Sigmoid colon (tissue), 4 donors: ENCODE results near the gene DEDD.

Experiments
- POLR2A ChIP-seq, 2 donors: fragments of 450-650 bp; IDR thresholded peaks; one replicate each; pipeline ENCODE4 v1.6.1; 2016; ENCODE audit warnings: antibody characterized with exemption in 2 of 2, mild to moderate bottlenecking in 2 of 2, moderate library complexity in 2 of 2
- POLR2AphosphoS5 ChIP-seq, 4 donors: sonication (generic); formaldehyde crosslinking; IDR thresholded peaks; one replicate each; pipeline ENCODE4 v1.6.1; 2017; ENCODE audit warnings: antibody characterized with exemption in 4 of 4
- TF ChIP-seq, protein P1 (sequence below), 4 experiments: fragments of 450-650 bp in 3 of 4; fragments of 200-600 bp in 1 of 4; IDR thresholded peaks; one replicate each; pipeline ENCODE4 v1.5.1; 2016 to 2019; ENCODE audit warnings: antibody characterized with exemption in 4 of 4, mild to moderate bottlenecking in 3 of 4, moderate library complexity in 2 of 4

DNA sequence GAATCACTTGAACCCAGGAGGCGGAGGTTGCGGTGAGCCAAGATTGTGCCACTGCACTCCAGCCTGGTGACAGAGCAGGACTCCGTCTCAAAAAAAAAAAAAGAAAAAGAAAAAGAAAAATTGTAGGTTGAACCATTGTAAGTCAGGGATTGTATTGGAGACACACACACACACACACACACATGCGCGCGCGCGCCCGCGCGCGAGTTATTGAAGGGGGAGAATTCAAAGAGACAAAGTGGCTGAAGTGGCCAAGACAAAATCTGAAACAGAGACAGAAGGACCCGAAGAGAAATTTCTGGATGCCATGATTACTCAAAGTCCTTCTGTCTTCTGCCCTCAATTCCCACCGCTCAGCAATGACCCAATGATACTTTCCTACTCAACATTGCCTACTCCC lies 38.0 kb downstream of the DEDD start:
- TF ChIP-seq POLR2A (IDR thresholded peaks at IDR 0.05) (no peak), POLR2AphosphoS5 (IDR thresholded peaks at IDR 0.05) (no peak)
- TF ChIP-seq, protein P1, sequence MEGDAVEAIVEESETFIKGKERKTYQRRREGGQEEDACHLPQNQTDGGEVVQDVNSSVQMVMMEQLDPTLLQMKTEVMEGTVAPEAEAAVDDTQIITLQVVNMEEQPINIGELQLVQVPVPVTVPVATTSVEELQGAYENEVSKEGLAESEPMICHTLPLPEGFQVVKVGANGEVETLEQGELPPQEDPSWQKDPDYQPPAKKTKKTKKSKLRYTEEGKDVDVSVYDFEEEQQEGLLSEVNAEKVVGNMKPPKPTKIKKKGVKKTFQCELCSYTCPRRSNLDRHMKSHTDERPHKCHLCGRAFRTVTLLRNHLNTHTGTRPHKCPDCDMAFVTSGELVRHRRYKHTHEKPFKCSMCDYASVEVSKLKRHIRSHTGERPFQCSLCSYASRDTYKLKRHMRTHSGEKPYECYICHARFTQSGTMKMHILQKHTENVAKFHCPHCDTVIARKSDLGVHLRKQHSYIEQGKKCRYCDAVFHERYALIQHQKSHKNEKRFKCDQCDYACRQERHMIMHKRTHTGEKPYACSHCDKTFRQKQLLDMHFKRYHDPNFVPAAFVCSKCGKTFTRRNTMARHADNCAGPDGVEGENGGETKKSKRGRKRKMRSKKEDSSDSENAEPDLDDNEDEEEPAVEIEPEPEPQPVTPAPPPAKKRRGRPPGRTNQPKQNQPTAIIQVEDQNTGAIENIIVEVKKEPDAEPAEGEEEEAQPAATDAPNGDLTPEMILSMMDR (IDR thresholded peaks at IDR 0.05): no peak
